ENCODE data around the gene ZBTB24.

DNA sequence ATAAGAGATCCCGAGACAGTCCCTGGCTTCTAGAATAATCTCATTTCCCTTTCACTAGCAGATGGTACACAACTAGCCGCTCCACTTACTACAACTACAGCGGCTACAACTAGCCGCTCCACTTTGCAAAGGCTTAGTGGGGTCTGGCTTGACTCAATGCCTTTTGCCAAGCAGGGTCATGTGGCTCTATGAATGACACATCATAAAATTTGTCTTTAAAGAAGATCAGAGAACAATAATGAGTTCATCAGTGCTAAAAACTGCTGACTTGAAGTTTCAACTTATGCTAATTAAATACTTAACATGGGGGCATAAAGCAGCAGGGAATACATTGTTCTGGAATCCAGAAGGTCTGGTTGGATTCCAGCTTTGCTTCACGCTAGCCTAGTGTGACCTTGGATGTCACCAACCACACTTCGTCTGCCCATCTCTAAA is 25.4 kb downstream of the ZBTB24 start:
- TF ChIP-seq EZH2 (IDR thresholded peaks at IDR 0.05) (no peak), POLR2AphosphoS5 (IDR thresholded peaks at IDR 0.05; ENCODE audit: borderline replicate concordance, low read depth, low read length) (peak; percentile 46; the same call in 1 of the 2 replicates), FOXP2 (optimal IDR thresholded peaks at IDR 0.05; ENCODE audit: control extremely low read depth, extremely low read length, insufficient read depth) (no peak)
